Measurements from ENCODE around the gene EIF3K. TPM values are rescaled to one million over a fixed set of nuclear protein-coding genes. Genes with fewer than 3 reads are reported as not detected.
"Not testable (repeated sequence)": the region's sequence is repeated elsewhere in the genome, so short reads cannot be mapped to it uniquely, and the experiment has no call there.

EIF3K gene
- total and polyA plus RNA-seq, 9 donors: 334 to 430 (median 385) TPM

- not testable (repeated sequence) for H3K27ac ChIP-seq (ENCODE audit: low read length); H3K9me3 ChIP-seq (replicated peaks; ENCODE audit: control insufficient read depth, low read depth, low read length); H3K4me3 ChIP-seq (ENCODE audit: low read length); DNase-seq; H3K27me3 ChIP-seq (ENCODE audit: control insufficient read depth, insufficient read depth, low read length); H3K4me1 ChIP-seq (ENCODE audit: control insufficient read depth, insufficient read depth, low read length)
- WGBS (ENCODE audit: insufficient coverage): 80% methylated on average over 1 of the region's 7 CpGs
- peaks cover 76% of the 10 kb centered on the region for H3K36me3 ChIP-seq (ENCODE audit: control insufficient read depth, insufficient read depth, low read length)
These were observed 13.0 kb downstream of the EIF3K start for GRCh38 chr19:38631811-38632475.

GRCh38 chr19:38632476-38633213 is 13.7 kb downstream of the EIF3K start:
- WGBS (ENCODE audit: insufficient coverage): 86% methylated on average over 11 of the region's 16 CpGs
- DNase-seq: no peak
- Histone ChIP-seq H3K4me3 (ENCODE audit: low read length) (no peak overlapping the region), H3K27ac (ENCODE audit: low read length) (no peak overlapping the region), H3K36me3 (ENCODE audit: control insufficient read depth, insufficient read depth, low read length) (peaks cover 70% of the 10 kb centered on the region), H3K9me3 (replicated peaks; ENCODE audit: control insufficient read depth, low read depth, low read length) (no peaks in the 10 kb centered on the region), H3K4me1 (ENCODE audit: control insufficient read depth, insufficient read depth, low read length) (peaks cover 4% of the 10 kb centered on the region), H3K27me3 (ENCODE audit: control insufficient read depth, insufficient read depth, low read length) (no peaks in the 10 kb centered on the region)

GRCh38 chr19:38634757-38635482 is 15.9 kb downstream of the EIF3K start:
- peak; percentile 83 for DNase-seq
- peaks cover 4% of the 10 kb centered on the region for H3K4me1 ChIP-seq (ENCODE audit: control insufficient read depth, insufficient read depth, low read length)
- H3K4me3 ChIP-seq (ENCODE audit: low read length): no peak overlapping the region
- H3K36me3 ChIP-seq (ENCODE audit: control insufficient read depth, insufficient read depth, low read length): peaks cover 60% of the 10 kb centered on the region
- H3K27ac ChIP-seq (ENCODE audit: low read length): peak overlapping the region; percentile 29
- WGBS (ENCODE audit: insufficient coverage): 64% methylated on average over 16 of the region's 17 CpGs
- H3K9me3 ChIP-seq (replicated peaks; ENCODE audit: control insufficient read depth, low read depth, low read length): no peaks in the 10 kb centered on the region
- H3K27me3 ChIP-seq (ENCODE audit: control insufficient read depth, insufficient read depth, low read length): no peaks in the 10 kb centered on the region

GRCh38 chr19:38635483-38636399 is 16.8 kb downstream of the EIF3K start:
- no peak overlapping the region for H3K4me3 ChIP-seq (ENCODE audit: low read length)
- WGBS (ENCODE audit: insufficient coverage): 79% methylated on average over 5 of the region's 17 CpGs
- no peaks in the 10 kb centered on the region for H3K9me3 ChIP-seq (replicated peaks; ENCODE audit: control insufficient read depth, low read depth, low read length)
- peaks cover 55% of the 10 kb centered on the region for H3K36me3 ChIP-seq (ENCODE audit: control insufficient read depth, insufficient read depth, low read length)
- peaks cover 4% of the 10 kb centered on the region for H3K4me1 ChIP-seq (ENCODE audit: control insufficient read depth, insufficient read depth, low read length)
- DNase-seq: no peak
- no peaks in the 10 kb centered on the region for H3K27me3 ChIP-seq (ENCODE audit: control insufficient read depth, insufficient read depth, low read length)
- no peak overlapping the region for H3K27ac ChIP-seq (ENCODE audit: low read length)

- WGBS (ENCODE audit: insufficient coverage): 88% methylated on average over 1 of the region's 3 CpGs
- no peak overlapping the region for H3K27ac ChIP-seq (ENCODE audit: low read length)
- peaks cover 7% of the 10 kb centered on the region for H3K4me1 ChIP-seq (ENCODE audit: control insufficient read depth, insufficient read depth, low read length)
- H3K4me3 ChIP-seq (ENCODE audit: low read length): no peak overlapping the region
- H3K9me3 ChIP-seq (replicated peaks; ENCODE audit: control insufficient read depth, low read depth, low read length): no peaks in the 10 kb centered on the region
- H3K27me3 ChIP-seq (ENCODE audit: control insufficient read depth, insufficient read depth, low read length): no peaks in the 10 kb centered on the region
- peaks cover 35% of the 10 kb centered on the region for H3K36me3 ChIP-seq (ENCODE audit: control insufficient read depth, insufficient read depth, low read length)
- DNase-seq: no peak
These were observed 19.5 kb downstream of the EIF3K start for GRCh38 chr19:38638461-38638860.

GRCh38 chr19:38639679-38640078 is 20.7 kb downstream of the EIF3K start:
- Histone ChIP-seq H3K27ac (ENCODE audit: low read length) (no peak overlapping the region), H3K9me3 (replicated peaks; ENCODE audit: control insufficient read depth, low read depth, low read length) (no peaks in the 10 kb centered on the region), H3K4me3 (ENCODE audit: low read length) (no peak overlapping the region), H3K36me3 (ENCODE audit: control insufficient read depth, insufficient read depth, low read length) (peaks cover 32% of the 10 kb centered on the region), H3K4me1 (ENCODE audit: control insufficient read depth, insufficient read depth, low read length) (peaks cover 6% of the 10 kb centered on the region), H3K27me3 (ENCODE audit: control insufficient read depth, insufficient read depth, low read length) (no peaks in the 10 kb centered on the region)
- WGBS (ENCODE audit: insufficient coverage): 57% methylated on average over 1 of the region's 2 CpGs
- DNase-seq: no peak

- Histone ChIP-seq H3K4me1 (ENCODE audit: control insufficient read depth, insufficient read depth, low read length) (peaks cover 3% of the 10 kb centered on the region), H3K9me3 (replicated peaks; ENCODE audit: control insufficient read depth, low read depth, low read length) (no peaks in the 10 kb centered on the region), H3K27ac (ENCODE audit: low read length) (peak overlapping the region; percentile 35), H3K36me3 (ENCODE audit: control insufficient read depth, insufficient read depth, low read length) (peaks cover 26% of the 10 kb centered on the region), H3K27me3 (ENCODE audit: control insufficient read depth, insufficient read depth, low read length) (no peaks in the 10 kb centered on the region), H3K4me3 (ENCODE audit: low read length) (no peak overlapping the region)
- 80% methylated on average over 1 of the region's 4 CpGs for WGBS (ENCODE audit: insufficient coverage)
- DNase-seq: no peak
These were observed 21.4 kb downstream of the EIF3K start for GRCh38 chr19:38640368-38640767.

GRCh38 chr19:38642176-38642575 is 23.2 kb downstream of the EIF3K start:
- Histone ChIP-seq H3K9me3 (replicated peaks; ENCODE audit: control insufficient read depth, low read depth, low read length) (no peaks in the 10 kb centered on the region), H3K27me3 (ENCODE audit: control insufficient read depth, insufficient read depth, low read length) (no peaks in the 10 kb centered on the region), H3K27ac (ENCODE audit: low read length) (no peak overlapping the region), H3K36me3 (ENCODE audit: control insufficient read depth, insufficient read depth, low read length) (peaks cover 10% of the 10 kb centered on the region), H3K4me3 (ENCODE audit: low read length) (no peak overlapping the region), H3K4me1 (ENCODE audit: control insufficient read depth, insufficient read depth, low read length) (peaks cover 3% of the 10 kb centered on the region)
- 70% methylated on average over 6 of the region's 9 CpGs for WGBS (ENCODE audit: insufficient coverage)
- no peak for DNase-seq

GRCh38 chr19:38644719-38645118 is 25.7 kb downstream of the EIF3K start:
- Histone ChIP-seq H3K4me3 (ENCODE audit: low read length) (no peak overlapping the region), H3K27ac (ENCODE audit: low read length) (no peak overlapping the region), H3K4me1 (ENCODE audit: control insufficient read depth, insufficient read depth, low read length) (peaks cover 10% of the 10 kb centered on the region), H3K9me3 (replicated peaks; ENCODE audit: control insufficient read depth, low read depth, low read length) (no peaks in the 10 kb centered on the region), H3K36me3 (ENCODE audit: control insufficient read depth, insufficient read depth, low read length) (no peaks in the 10 kb centered on the region), H3K27me3 (ENCODE audit: control insufficient read depth, insufficient read depth, low read length) (no peaks in the 10 kb centered on the region)
- 82% methylated on average over 5 of the region's 8 CpGs for WGBS (ENCODE audit: insufficient coverage)
- no peak for DNase-seq

All from muscle of leg (tissue), 11 donors.